HEK293 (cell line): Measurements from ENCODE around the gene THSD4.

Experiments used
- CTCF ChIA-PET: fragments of 350-600 bp; formaldehyde crosslinking; extraction: SDS; loops from one replicate; lab custom pipeline; 2021; ENCODE audit warnings: antibody characterized with exemption; lab: Yijun Ruan, JAX
- POLR2A ChIA-PET: fragments of 300-600 bp; formaldehyde crosslinking; extraction: SDS; loops from one replicate; lab custom pipeline; 2020; ENCODE audit warnings: antibody characterized with exemption, inconsistent platforms; lab: Yijun Ruan, JAX
- H3K27ac ChIP-seq: fragments of 200-500 bp; sonication (Bioruptor generic); 2 replicates; pipeline ENCODE4 v1.5.1; 2014; ENCODE audit warnings: low read depth, low read length, control low read depth, inconsistent platforms; ENCODE audit errors: extremely low read depth
- H3K36me3 ChIP-seq, 2 experiments: fragments of 200-500 bp in 1 of 2; sonication (Bioruptor generic) in 1 of 2; 1 replicate in 1 of 2; 2 replicates in 1 of 2; pipeline ENCODE4 v1.5.1; 2014 to 2017; ENCODE audit warnings: inconsistent platforms in 2 of 2, low read length in 2 of 2; ENCODE audit not compliant: control insufficient read depth in 2 of 2, insufficient read depth in 1 of 2
- H3K4me1 ChIP-seq: fragments of 200-500 bp; sonication (Bioruptor generic); 2 replicates; pipeline ENCODE4 v1.5.1; 2014; ENCODE audit warnings: mild to moderate bottlenecking, low read length, inconsistent platforms; ENCODE audit not compliant: control insufficient read depth, insufficient read depth
- H3K4me3 ChIP-seq: 2 replicates; pipeline ENCODE4 v1.5.1; 2011; ENCODE audit warnings: low read depth, mild to moderate bottlenecking, control low read depth, low read length, moderate library complexity
- H3K9me3 ChIP-seq: fragments of 200-500 bp; sonication (Bioruptor generic); 2 replicates; pipeline ENCODE4 v1.5.1; 2014; ENCODE audit warnings: low read depth, low read length, inconsistent platforms; ENCODE audit not compliant: control insufficient read depth, insufficient read depth
- KLF10 ChIP-seq: fragments of 450-650 bp; IDR thresholded peaks from 2 replicates; pipeline ENCODE4 v1.5.1; 2018; ENCODE audit warnings: missing biosample characterization, mild to moderate bottlenecking, missing genetic modification characterization
- KLF16 ChIP-seq: fragments of 450-650 bp; formaldehyde crosslinking; IDR thresholded peaks from 2 replicates; pipeline ENCODE4 v1.5.1; 2017; ENCODE audit warnings: missing biosample characterization, missing genetic modification characterization
- KLF7 ChIP-seq: fragments of 450-650 bp; formaldehyde crosslinking; IDR thresholded peaks from 2 replicates; pipeline ENCODE4 v1.5.1; 2016; ENCODE audit warnings: missing biosample characterization, missing genetic modification characterization, borderline replicate concordance
- PATZ1 ChIP-seq: fragments of 450-650 bp; formaldehyde crosslinking; IDR thresholded peaks from 2 replicates; pipeline ENCODE4 v1.5.1; 2016; ENCODE audit warnings: missing biosample characterization, missing genetic modification characterization
- PRDM6 ChIP-seq: fragments of 450-650 bp; formaldehyde crosslinking; IDR thresholded peaks from 2 replicates; pipeline ENCODE4 v1.5.1; 2017; ENCODE audit warnings: missing biosample characterization, missing genetic modification characterization
- SCRT2 ChIP-seq: fragments of 450-650 bp; formaldehyde crosslinking; IDR thresholded peaks from 2 replicates; pipeline ENCODE4 v1.5.1; 2016; ENCODE audit warnings: missing biosample characterization, missing genetic modification characterization
- ZBTB6 ChIP-seq: fragments of 450-650 bp; formaldehyde crosslinking; IDR thresholded peaks from 2 replicates; pipeline ENCODE4 v1.5.1; 2017; ENCODE audit warnings: missing biosample characterization, missing genetic modification characterization
- ZBTB7A ChIP-seq: fragments of 450-650 bp; formaldehyde crosslinking; IDR thresholded peaks from 2 replicates; pipeline ENCODE4 v1.5.1; 2016; ENCODE audit warnings: low read depth, missing biosample characterization, missing genetic modification characterization
- ZNF174 ChIP-seq: fragments of 450-650 bp; formaldehyde crosslinking; IDR thresholded peaks from 2 replicates; pipeline ENCODE4 v1.5.0; 2017; ENCODE audit warnings: missing biosample characterization, mild to moderate bottlenecking, missing genetic modification characterization
- ZNF248 ChIP-seq: fragments of 450-650 bp; formaldehyde crosslinking; IDR thresholded peaks from 2 replicates; pipeline ENCODE4 v1.5.1; 2017; ENCODE audit warnings: missing biosample characterization, missing genetic modification characterization
- ZNF266 ChIP-seq: fragments of 450-650 bp; formaldehyde crosslinking; IDR thresholded peaks from 2 replicates; pipeline ENCODE4 v1.5.1; 2016; ENCODE audit warnings: missing biosample characterization, missing genetic modification characterization, low read depth
- ZNF341 ChIP-seq: fragments of 450-650 bp; formaldehyde crosslinking; IDR thresholded peaks from 2 replicates; pipeline ENCODE4; 2016; ENCODE audit warnings: low read depth, missing biosample characterization, missing genetic modification characterization
- ZNF513 ChIP-seq: fragments of 450-650 bp; IDR thresholded peaks from 2 replicates; pipeline ENCODE4 v1.5.1; 2018; ENCODE audit warnings: missing biosample characterization, missing genetic modification characterization
- ZNF521 ChIP-seq: fragments of 450-650 bp; formaldehyde crosslinking; IDR thresholded peaks from 2 replicates; pipeline ENCODE4 v1.5.1; 2017; ENCODE audit warnings: missing biosample characterization, mild to moderate bottlenecking, missing genetic modification characterization
- ZNF596 ChIP-seq: fragments of 450-650 bp; IDR thresholded peaks from 2 replicates; pipeline ENCODE4 v1.5.0; 2018; ENCODE audit warnings: missing biosample characterization, mild to moderate bottlenecking, missing genetic modification characterization, moderate library complexity
- ZNF621 ChIP-seq: fragments of 450-650 bp; formaldehyde crosslinking; IDR thresholded peaks from 2 replicates; pipeline ENCODE4 v1.5.1; 2017; ENCODE audit warnings: missing biosample characterization, missing genetic modification characterization
- ZNF654 ChIP-seq: fragments of 450-650 bp; formaldehyde crosslinking; IDR thresholded peaks from 2 replicates; pipeline ENCODE4 v1.5.1; 2016; ENCODE audit warnings: low read depth, missing biosample characterization, missing genetic modification characterization
- ZNF707 ChIP-seq: fragments of 450-650 bp; formaldehyde crosslinking; IDR thresholded peaks from 2 replicates; pipeline ENCODE4 v1.5.1; 2016; ENCODE audit warnings: missing biosample characterization, missing genetic modification characterization

The THSD4 gene

GRCh38 chr15:71651750-71652186, 536.5 kb downstream of the THSD4 start (continued):
- peak; percentile 40; the same call in 1 of the 2 replicates for TF ChIP-seq KLF16 (tag by site-specific recombination)
- no peak for TF ChIP-seq PRDM6 (tag by site-specific recombination)
- TF ChIP-seq ZBTB6 (tag by site-specific recombination): no peak
- no peak for TF ChIP-seq ZNF513 (tag by site-specific recombination)
- TF ChIP-seq PATZ1: no peak
- no peak for TF ChIP-seq ZNF266 (tag by site-specific recombination)
- TF ChIP-seq ZNF654 (tag by site-specific recombination): peak; percentile 81
- no peak for TF ChIP-seq ZNF521 (tag by site-specific recombination)
- no peak for TF ChIP-seq ZNF248 (tag by site-specific recombination)
- TF ChIP-seq ZNF621: no peak
- TF ChIP-seq, all 188 proteins: peak for 5

- H3K4me3 ChIP-seq: no peak overlapping the region
- no peaks in the 10 kb centered on the region for H3K9me3 ChIP-seq
- no peaks in the 10 kb centered on the region for H3K36me3 ChIP-seq
- POLR2A ChIA-PET: no interaction called here
- TF ChIP-seq ZNF174 (tag by site-specific recombination): no peak
- no peak for TF ChIP-seq ZNF596 (tag by site-specific recombination)
- no peak for TF ChIP-seq KLF7 (tag by site-specific recombination)
- no peak for TF ChIP-seq ZNF707 (tag by site-specific recombination)
- TF ChIP-seq ZNF266 (tag by site-specific recombination): no peak
- no peak for TF ChIP-seq SCRT2
- no peak overlapping the region for H3K27ac ChIP-seq
- H3K4me1 ChIP-seq: no peaks in the 10 kb centered on the region
- CTCF ChIA-PET: interaction anchor here (0.9 to 2.1 kb wide), 3 partner anchors 10 to 125 kb away, joined by 3 to 16 read pairs (median 3); no protein-coding TSS in a partner anchor
Measured at GRCh38 chr15:71654042-71654719, 538.9 kb downstream of the THSD4 start.

- ChIA-PET POLR2A (no interaction called here), CTCF (interaction anchor here (0.6 to 1.0 kb wide), 2 partner anchors 97 to 539 kb away, joined by 3 read pairs; partner anchors contain the start of gene THSD4)
- Histone ChIP-seq H3K4me3 (no peak overlapping the region), H3K27ac (no peak overlapping the region), H3K36me3 (no peaks in the 10 kb centered on the region), H3K9me3 (no peaks in the 10 kb centered on the region), H3K4me1 (no peaks in the 10 kb centered on the region)
- TF ChIP-seq ZNF341 (no peak), ZBTB7A (no peak), KLF10 (tag by site-specific recombination) (no peak)
Measured at GRCh38 chr15:71654720-71655174, 539.5 kb downstream of the THSD4 start.
